GM21825 (cell line): ENCODE results near the gene KDM2A.

ENCODE experiments used
- ATAC-seq: cut with Tn5 transposase; IDR thresholded peaks from one replicate; pipeline ENCODE4 v1.9.1; 2021; ENCODE audit warnings: mild to moderate bottlenecking, moderate library complexity; ENCODE audit not compliant: unreplicated experiment

KDM2A gene

DNA sequence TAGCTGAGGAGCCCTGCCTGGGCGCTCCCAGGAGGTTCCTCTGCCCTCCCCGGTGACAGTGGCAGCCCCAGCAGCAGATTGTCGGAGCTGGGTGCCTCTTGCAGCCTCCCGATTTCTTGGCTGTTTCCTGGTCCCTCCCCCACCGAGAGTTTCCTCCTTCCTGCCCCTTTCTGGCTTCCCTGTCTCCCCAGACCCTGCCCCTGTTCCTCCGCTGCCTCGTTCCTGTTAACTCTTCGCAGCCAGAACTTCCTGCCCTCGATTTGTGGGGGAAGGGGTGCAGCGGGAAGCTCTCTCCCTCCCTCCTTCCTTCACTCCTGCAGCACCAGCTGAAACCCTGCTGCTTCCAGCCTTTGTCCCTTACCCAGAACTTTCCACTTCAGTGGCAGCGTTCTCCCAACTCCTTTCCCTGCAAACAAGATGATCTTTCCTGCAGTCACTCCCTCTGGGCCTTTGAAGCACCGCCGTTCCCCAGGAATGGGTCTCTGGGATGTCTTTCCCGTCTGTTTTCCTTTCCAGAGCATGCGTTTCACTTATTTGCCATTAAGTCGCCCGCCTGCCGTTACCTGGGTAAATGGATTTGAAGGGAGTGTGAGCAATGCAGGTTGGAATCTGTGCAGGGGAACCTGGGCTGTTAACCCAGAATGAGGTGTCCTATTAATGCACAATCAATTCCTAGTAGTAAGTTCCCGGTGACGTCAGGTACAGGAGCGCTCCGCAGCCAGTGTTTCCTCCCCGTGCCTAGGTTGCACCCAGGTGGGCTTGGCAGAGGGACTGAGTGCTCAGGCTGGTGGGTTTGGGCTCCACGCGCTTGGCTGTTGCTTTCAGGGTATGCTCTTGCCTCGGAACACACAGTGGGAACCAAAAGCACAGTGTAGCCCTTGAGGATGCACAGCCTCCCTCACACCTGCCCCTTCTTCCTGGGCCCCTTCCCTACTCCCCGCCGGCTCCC lies 151.5 kb downstream of the KDM2A start:
- ATAC-seq, result no peak

DNA sequence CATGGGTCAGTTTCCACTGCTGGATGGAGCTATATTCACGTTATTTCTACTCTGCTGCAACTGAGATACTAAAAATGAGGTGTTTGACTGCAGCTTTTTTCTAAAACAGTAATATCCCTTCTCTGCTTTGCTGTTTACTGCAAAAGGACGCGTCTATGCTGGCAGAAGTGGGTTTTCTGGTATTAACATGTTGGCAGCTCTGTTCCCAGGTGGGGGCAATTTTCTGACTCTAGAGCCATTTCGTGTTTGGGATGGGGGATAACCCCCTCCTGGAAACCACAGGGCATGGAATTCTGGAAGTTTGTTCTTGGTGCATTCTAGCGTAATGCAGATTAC lies 152.1 kb downstream of the KDM2A start:
- no peak for ATAC-seq

DNA sequence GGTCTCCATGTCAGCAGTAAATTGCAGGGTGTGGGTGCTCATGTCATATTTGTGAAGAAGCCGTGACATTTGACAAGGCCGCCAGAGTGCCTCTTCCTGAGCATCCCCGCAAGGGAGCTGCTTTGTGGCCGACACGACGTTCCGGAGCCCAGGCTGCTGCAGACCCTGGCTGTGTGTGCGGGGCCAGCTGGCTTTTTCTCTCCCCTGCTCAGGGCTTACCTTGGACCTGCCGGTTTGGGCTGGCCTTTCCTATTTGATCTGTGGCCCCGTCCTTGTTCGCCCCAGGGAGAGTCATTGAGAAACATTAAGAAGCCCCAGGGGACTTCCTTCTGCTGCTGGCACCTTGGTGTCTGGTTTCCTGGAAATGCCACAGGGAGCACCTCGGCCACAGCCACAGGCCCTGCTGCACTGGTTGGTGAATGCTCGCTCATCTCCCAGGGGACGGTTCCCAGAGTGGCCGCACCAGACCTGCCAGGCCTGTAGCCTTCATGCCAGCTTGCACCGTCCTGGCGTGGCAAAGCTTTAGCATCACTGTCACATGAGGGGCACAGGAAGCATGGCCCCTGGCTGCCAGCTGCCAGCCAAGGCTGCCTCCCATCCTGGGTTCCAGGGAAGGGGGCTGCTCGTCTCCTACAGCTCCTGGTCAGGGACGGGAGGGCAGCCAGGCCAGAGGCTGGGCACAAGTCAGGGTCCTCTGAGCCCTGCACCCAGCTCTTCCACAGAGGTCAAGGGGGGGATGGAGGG lies 152.7 kb downstream of the KDM2A start:
- ATAC-seq, result no peak

DNA sequence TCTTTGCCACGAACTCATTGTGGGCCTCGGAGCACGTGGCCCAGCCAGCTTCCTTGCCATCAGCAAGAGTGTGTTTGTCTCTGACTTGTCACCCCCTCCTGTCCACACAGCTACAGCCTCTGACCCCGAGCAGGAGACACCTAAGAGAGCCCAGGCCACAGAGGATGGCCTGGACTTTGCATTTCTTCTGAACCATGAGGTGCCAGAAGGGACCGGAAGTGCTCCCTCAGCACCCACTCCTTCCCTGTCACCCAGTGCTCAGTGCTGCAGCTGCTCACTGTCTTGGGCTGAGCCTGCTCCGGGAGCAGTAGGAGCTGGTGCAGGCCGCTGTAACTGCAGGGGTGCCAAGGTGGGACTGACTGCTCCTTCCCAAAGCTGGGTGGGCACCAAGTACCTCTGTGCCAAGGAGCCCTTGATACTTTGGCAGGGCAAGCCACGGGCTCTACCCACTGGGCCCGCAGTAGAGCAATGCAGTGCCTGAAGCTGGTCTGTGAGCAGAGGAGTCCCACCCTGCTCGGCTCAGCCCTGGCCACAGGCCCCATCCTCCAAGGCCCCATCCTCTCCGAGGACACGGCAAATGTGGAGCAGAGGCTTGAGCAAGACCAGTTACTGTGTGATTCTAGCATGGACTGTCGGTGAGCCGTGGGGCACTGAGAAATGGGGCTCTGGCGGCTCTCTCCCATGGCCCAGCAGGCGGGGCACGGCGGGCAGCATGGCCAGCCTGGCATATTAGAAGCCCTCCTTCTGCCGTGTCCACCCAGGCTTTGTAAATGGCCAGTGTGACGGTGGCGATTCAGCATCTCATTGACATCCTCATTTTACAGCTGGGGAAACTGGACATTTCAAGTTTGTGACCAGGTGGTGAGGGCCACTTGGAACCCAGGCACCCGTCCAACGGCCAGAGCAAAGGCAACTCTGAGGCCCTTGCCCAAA lies 153.5 kb downstream of the KDM2A start:
- no peak for ATAC-seq

DNA sequence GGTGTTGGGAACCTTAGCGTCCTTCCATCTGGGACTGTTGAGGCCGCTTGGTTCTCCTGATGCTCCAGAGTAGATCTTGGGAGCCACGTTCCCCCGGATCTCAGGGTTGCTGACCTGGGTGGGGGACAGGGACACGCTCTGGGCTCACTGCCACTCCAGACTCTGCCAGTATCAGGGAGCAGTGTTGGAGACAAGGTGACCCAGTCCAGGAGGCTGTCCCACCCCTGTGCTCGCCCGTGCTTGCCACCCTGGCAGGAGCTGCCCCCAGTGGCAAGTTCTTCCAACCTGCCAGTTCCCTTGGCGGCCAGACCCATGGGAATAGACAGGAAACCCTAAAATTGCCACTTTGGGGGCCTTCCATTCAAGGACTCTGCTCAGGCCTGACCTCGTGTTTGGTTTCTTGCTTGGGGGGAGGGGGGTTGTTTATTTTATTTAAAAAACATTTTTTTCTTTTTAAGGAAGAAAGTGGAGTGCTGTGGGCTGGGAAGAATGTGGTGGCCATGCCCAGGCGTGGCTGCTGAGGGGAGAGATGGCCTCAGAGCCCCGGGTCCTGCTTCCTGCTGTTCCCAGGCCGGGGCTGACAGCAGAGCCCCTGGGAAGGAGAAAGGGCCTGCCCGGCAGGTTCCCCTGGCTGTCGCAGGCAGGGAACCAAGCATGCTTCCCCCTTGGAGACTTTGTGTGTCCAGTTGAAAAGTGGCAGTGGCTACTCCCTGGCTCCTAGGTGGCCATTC lies 154.4 kb downstream of the KDM2A start:
- no peak for ATAC-seq

DNA sequence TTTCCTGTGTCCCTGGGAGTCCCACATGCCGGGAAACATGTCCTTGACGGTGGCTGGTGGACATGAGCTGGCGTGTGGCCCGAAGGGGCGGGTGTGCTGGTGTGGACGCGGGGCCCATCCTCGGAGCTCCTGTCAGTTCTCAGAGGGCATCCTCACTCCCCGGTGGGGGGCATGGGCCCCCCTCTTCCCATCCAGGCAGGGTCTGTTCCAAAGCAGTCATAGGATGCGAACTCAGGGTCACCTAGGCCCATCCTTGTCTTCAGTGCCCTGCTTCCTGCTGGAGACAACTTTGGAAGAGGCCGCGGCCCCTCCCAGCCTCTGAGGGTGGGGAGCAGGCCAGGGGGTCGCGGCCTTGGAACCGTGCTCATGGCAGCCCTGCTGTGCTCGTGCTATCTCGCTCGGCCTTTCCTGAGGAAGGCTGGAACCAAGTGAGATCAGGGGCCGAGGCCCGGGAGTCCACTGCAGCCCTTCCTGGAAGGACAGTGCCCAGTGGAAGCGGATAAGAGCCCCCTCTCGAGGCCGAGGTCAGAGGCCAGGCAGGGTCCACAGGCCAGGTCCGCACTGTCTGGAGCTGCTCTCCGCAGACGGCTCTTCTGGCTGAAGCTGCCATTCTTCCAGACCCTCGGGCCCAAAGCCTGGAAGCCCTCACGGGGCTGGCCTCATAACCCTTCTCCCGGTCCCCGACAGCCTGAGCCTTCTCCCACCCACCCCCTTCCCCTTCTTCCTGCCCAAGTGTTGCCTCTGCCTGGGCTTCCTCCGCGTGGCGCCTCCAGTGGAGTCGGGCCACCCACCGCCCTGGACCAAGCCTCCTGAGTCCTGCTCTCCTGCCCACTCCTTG lies 155.9 kb downstream of the KDM2A start:
- ATAC-seq, result no peak

DNA sequence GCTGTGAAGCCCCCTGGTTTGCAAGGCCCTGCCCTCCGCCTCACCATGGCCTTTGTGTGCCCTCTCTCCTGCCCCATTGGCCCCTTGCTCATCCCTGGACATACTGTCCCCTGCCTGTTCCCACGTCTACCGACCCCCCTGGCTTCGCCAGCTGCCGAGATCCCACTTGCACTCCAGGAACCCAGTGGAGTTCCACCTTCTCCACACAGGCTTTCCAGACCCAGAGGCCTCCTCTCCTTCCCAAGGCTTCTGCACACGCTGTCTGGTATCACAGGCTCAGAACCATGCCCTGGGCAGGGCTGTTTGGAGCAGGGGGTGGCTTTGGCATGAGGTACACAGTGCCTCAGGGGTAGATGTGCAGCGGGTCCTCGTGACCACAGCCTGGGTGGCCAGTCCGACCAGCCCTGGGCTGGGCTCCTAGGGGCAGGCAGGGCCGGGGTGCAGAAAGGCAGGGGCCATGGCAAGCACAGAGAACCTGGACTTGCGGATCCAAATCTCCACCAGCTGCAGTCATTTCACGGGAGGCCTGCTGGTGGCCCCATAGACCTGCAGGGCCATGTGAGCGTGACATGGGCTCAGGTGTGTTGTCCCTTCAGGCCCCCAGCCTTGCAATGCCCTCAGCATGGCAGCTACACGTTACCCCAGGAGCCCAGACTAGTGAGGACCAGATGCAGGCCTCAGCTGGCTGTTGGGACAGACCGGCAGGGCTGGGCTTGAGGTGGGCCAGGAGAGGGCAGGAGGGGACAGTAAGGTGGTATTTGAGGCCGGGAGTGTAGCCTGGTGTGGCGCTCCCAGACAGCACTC lies 156.7 kb downstream of the KDM2A start:
- no peak for ATAC-seq

DNA sequence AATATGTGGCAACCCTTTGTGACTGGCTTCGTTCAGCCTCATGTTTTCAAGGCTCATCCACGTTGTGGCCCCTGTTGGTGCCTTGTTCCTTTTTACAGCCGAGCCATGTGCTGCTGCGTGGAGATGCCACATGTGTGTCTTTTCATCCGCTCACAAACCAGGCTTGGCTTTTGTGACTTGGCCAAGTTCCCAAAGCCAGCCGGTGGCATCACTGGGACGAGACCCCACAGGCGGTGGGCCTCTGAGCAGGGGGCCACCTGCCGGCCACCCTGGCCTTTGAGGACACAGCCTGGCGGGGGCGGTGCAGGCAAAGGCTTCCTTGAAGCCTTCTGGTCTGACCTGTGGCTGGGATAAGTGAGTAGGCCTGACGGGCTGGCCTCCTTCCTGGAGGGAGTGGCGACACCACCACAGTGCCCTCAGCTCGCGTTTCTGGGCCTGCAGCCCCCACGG lies 157.7 kb downstream of the KDM2A start:
- ATAC-seq, result no peak

DNA sequence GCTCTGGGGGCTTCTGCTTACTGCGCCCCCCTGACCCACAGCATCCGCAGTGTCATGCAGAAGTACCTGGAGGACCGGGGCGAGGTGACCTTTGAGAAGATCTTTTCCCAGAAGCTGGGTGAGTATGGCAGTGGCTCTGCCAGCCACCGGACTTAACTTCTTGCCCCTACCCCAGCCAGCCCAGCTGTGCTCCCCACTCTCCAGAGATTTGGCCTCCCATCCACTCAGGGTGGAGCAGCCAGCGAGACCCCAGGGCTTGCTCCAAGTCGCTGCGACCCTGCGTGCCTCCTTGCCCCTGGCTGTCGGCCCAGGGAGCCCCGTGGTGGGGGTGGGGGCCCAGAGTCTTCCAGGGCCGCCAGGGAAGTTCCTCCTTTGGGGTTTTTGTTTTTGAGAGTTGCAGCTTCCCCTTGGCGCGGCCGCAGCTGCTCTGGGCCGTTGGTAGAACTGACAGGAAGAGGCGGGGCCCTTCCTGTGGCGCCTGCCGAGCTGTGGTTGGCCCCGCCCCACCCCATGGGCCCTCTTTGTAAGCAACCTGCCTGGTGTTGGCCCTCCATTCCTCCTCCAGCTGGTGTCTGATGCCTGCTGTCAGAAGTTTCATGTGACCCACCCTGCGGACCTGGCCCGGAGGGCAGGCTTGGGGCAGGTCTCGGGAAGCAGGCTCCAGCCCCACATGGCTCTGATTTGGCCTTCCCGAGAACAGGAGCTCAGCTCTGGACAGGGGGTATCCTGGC lies 158.3 kb downstream of the KDM2A start:
- ATAC-seq, result peak; percentile 62

DNA sequence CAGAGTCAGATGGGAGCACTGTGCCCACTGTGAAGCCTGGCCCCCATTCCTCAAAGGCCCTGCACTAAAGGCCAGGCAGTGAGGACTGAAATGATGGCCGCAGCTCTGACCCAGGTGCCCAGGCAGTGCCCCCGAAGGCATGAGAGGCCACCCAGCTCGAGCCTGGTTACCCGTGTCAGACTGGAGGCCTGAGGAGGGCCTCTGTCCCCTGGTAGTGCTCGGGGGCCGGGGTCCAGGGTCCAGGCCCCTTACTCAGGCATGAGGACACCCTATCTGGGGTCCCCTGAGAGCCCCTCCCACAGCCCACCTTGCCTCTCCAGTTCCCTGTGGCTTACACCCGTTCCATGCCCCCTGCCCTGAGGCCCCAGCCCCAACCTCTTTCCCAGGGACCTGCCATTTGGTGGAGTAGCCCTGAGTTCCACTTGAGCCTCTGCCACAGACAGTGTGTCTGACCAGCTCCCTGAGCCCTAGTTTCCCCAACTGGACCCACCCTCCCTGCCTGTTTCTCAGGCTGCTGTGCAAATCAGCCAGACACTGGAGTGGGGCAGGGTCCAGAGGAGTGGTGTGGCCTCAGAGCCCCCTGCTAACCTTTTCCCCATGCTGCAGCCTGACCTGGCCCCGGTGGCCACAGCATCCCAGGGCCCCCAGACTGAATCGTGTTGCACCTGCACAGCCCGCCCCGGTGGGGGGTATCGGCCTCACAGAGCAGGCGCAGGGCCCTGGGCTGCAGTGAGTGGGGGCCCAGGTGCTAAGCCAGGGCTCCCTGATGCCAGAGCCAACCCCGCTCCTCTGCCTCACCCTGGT lies 159.3 kb downstream of the KDM2A start:
- no peak for ATAC-seq

DNA sequence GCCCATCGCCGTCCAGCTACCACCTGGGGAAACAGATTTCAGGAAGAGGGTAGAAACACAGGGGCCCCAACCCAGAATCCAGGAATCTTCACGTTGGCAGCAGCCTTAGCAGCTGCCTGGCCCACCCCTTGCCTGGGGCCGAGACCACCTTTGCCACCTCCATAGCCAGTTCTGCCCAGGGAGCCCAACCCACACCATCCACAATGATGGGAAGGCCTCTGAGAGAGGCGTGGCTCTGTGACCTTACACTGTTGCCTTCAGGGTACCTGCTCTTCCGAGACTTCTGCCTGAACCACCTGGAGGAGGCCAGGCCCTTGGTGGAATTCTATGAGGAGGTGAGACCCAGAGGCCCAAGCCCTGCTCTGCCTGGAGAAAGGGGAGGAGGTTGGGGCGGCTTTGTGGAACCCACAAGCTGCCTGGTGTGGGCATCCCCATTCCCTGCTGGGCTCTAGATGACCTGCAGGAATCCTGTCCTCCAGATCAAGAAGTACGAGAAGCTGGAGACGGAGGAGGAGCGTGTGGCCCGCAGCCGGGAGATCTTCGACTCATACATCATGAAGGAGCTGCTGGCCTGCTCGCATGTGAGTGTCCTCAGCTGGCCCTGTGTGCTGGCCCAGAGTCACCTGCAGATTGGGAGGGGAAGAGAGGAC lies 160.0 kb downstream of the KDM2A start:
- ATAC-seq, result no peak

DNA sequence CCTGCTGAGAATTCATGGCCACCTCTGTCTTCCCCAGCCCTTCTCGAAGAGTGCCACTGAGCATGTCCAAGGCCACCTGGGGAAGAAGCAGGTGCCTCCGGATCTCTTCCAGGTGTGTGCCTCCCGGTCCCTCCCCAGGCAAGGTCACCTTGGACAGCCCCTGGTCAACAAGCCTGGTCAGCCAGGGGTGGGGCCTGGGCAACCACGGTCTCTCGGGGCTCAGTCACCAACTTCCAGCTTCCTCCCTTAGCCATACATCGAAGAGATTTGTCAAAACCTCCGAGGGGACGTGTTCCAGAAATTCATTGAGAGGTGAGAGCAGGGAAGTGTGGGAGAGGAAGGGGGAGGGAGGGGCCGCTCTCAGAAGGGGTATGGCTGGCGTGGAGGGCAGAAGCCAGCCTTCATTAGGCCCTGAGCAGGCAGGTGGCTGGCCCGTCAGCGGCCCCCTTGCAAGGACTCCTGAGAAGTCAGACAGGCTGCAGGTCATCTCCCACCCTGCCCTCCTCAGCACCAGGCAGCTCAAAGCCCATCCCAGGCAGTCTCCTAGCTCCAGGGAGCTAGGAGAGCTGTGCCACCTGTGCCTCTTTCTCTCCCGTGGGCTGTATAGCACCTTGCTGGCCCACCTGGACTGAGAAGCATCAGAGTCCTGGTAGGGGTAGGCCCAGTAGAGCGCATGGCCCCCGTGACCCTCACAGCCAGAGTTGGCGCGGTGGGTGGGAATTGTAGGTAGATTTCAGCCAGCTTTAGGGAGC lies 160.7 kb downstream of the KDM2A start:
- no peak for ATAC-seq

DNA sequence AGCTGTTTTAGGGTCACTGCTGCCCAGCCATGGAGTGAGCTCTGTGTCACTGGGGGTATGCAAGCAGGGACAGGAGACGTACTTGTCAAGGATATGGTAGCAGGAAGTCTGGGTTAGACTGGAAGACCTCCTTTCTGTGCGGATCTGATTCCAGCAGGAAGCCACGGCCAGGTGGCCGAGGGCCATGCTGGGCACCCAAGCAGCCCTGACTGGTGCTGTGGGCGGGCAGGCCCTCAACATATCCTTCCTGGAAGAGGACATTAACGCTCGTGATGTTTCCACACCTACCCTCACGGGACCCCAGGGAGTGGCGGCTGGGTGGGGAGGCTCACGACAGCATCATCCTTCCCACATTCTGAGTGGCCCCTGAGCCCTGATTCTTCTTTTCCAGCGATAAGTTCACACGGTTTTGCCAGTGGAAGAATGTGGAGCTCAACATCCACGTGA lies 161.3 kb downstream of the KDM2A start:
- no peak for ATAC-seq

DNA sequence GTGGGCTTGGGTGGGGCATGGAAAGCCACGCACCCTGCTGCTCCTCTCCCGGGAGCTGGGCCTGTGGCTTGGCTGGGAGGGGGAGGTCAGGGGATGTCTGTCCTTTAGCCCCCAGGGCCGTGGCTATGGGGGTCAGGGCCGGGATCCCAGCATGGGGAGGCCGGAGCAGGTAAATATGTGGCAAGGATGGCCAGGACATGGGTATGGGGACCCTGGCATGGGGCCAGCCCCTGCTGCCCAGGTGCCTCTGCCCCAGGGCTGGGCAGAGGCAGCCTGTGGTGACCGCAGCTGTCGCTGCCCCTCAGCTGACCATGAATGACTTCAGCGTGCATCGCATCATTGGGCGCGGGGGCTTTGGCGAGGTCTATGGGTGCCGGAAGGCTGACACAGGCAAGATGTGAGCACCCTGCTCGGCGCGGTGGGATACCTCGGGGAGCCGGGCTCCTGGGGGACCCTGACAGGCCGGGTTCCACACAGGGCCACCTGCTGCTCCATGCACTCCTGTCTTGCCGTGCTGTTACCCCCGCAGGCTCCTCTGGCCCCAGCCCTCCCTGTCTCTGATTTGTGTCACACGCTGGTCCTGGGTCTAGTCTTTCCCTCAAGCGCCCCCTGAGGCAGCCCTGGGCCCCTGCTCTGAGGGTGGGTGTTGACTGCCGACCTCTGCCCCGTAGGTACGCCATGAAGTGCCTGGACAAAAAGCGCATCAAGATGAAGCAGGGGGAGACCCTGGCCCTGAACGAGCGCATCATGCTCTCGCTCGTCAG lies 161.9 kb downstream of the KDM2A start:
- ATAC-seq, result no peak

DNA sequence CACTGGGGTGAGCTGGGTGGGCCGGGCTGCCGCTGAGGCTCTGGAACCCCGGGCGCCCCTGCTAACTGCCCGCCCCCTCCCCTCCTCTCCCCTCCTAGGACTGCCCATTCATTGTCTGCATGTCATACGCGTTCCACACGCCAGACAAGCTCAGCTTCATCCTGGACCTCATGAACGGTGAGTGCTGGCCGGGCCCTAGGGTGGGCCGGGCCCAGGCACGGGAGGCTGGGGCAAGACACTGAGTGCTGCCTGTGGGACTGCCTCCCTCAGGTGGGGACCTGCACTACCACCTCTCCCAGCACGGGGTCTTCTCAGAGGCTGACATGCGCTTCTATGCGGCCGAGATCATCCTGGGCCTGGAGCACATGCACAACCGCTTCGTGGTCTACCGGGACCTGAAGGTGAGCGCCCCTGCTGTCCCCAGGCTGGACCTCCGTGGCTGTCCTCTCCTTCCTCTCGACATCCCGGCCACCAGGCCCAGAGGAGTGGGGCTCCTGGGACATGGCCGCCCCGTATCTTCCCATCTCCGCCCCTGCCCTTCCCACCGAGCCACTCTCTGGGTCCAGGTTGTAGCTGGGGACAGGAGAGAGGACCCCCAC lies 162.6 kb downstream of the KDM2A start:
- ATAC-seq, result no peak
